ENCODE results near the gene MRPL51.

MRPL51 gene

DNA sequence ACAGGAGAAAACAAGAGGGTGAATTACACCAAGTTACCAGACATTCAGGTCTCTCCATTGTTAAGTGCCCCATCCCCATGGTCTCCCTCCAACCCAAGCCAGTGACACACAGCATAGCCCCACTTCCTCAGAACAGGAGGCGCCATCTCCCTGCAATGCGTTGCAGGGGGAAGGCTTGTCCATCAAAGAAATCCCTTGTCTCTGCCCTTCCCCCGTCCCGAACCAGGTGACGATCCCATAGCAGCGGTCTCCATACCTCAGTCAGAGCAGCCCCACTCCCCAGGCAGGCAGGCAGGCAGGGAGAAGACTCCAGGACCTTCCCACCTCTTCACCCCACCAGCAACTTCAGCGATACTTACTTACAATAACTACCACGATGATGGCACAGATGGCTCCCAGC lies 28.5 kb downstream of the MRPL51 start:
- no peak overlapping the region for H3K4me3 ChIP-seq (ENCODE audit: low read depth, low read length)
- DNase-seq (ENCODE audit: low read depth): no peak
- no peak for TF ChIP-seq CTCF (conservative IDR thresholded peaks at IDR 0.05; ENCODE audit: low read depth, low read length)

DNA sequence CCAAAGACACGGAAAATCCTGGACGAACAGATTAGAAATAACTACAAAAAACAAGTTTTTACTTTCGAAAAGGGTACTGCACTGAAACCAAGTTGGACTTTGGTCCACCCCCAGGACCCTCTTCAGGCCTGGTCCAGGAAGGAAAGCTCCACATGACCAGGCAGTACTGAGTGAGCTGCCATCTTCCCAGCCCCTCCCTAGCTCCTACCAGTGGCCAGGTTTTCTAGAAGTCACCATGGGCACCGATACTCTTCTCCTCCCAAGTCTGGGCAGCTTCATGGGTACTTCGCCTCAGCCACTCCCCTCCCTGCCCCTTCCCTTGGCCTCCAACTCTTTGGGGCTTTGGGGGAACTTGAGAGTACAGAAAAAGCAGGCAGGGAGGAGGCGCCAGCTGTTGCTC lies 29.2 kb downstream of the MRPL51 start:
- no peak for TF ChIP-seq CTCF (conservative IDR thresholded peaks at IDR 0.05; ENCODE audit: low read depth, low read length)
- no peak for DNase-seq (ENCODE audit: low read depth)
- H3K4me3 ChIP-seq (ENCODE audit: low read depth, low read length): no peak overlapping the region

- TF ChIP-seq CTCF (conservative IDR thresholded peaks at IDR 0.05; ENCODE audit: low read depth, low read length): no peak
- no peak for DNase-seq (ENCODE audit: low read depth)
- no peak overlapping the region for H3K4me3 ChIP-seq (ENCODE audit: low read depth, low read length)
Measured at GRCh38 chr12:6463216-6463615, 29.8 kb downstream of the MRPL51 start.

- TF ChIP-seq CTCF (conservative IDR thresholded peaks at IDR 0.05; ENCODE audit: low read depth, low read length): no peak
- no peak overlapping the region for H3K4me3 ChIP-seq (ENCODE audit: low read depth, low read length)
- DNase-seq (ENCODE audit: low read depth): no peak
Measured at GRCh38 chr12:6462234-6462995, 30.6 kb downstream of the MRPL51 start.

DNA sequence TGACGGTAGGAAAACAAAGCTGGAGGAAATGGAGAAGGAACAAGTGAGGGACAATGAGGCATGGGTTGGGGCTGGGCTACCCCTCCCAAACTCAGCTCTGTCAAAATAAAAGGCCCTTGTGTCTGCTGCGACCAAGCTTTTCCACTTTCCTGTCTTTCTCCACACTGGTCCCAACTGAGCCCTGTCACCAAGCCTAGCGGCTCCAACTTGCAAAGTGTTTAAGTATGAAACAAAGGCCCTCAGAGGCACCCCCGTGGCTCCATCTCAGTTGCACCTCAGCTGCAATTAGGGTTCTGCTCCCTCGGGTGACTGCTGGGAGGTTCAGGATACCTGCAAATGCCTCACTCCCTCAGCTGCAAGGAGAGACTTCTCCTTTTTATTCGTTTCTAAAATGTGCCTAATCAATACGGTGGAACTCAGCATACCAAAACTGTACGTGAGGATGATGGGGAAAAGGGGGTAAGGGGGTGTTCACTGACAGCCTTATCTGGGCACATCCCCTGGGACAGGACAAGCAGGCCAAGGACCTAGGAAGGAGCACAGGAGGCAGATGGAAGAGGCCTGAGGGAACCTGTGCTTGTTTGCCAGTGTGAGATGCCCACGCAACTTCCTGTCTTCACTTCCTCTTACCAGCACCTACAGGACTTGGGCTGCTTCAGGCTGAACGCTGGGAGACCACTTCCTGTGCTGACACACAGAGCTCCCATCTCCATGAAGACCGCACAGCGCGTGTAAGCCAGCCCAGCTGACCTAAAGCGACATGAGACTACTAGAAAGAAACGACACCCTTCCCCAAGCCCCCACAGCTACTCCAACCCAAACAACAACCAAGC lies 31.4 kb downstream of the MRPL51 start:
- no peak for DNase-seq (ENCODE audit: low read depth)
- no peak for TF ChIP-seq CTCF (conservative IDR thresholded peaks at IDR 0.05; ENCODE audit: low read depth, low read length)
- no peak overlapping the region for H3K4me3 ChIP-seq (ENCODE audit: low read depth, low read length)

DNA sequence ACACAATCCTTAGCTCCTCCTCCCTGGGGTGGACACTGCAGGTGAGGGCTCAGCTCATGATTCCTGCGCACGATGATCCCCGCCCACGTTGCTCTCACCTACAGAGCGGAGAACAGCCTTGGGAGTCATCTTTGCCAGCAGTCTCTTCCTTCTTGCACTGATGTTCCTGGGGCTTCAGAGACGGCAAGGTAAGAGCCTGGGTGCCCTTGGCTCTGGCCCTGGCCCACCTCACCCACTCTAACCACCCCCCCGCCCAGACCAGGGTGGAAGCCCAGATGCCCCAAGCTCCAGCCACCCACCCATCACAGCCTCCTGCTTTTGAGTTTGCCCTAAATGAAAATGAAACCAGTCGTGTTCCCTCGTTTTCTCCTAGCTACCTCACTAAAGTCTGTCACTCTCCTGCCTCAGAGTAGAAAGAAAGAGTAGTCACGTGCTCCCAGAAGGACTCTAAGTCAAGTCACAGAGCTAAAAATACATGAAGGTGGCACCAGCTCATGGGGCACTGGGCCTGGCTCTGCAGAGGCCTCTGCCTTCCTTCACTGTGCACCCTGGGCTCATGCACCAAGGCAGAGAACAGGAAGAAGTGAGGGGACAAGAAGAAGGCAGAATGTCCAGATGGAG lies 32.2 kb downstream of the MRPL51 start:
- no peak overlapping the region for H3K4me3 ChIP-seq (ENCODE audit: low read depth, low read length)
- no peak for DNase-seq (ENCODE audit: low read depth)
- TF ChIP-seq CTCF (conservative IDR thresholded peaks at IDR 0.05; ENCODE audit: low read depth, low read length): no peak

Data from choroid plexus epithelial cell (primary cell).